ENCODE results near the gene ERGIC1. TPM values are rescaled to one million over a fixed set of nuclear protein-coding genes. Genes with fewer than 3 reads are reported as not detected.
"Not testable (repeated sequence)": the region's sequence is repeated elsewhere in the genome, so short reads cannot be mapped to it uniquely, and the experiment has no call there.

The ERGIC1 gene
- total RNA-seq, result 10 to 100 TPM; 59.5 to 63.2 TPM

- Mint-ChIP-seq H3K4me1 (peaks cover 36% of the 10 kb centered on the region), H3K4me3 (peak within 1 kb of the TSS; percentile 89), H3K9me3 (no peaks in the 10 kb centered on the region), H3K27me3 (no peaks in the 10 kb centered on the region), H3K36me3 (peaks cover 2% of the 10 kb centered on the region), H3K27ac (peak within 1 kb of the TSS; percentile 82)
- POLR2A ChIA-PET, result interaction anchor here (1.4 to 4.5 kb wide), 2 partner anchors 62 to 646 kb away, joined by 3 to 40 read pairs; partner anchors contain the start of genes DUSP1 and STK10
- peak; percentile 84 for DNase-seq
- ATAC-seq (ENCODE audit: low read depth), result peak; percentile 85
Measured at GRCh38 chr5:172833686-172834414, at the start of gene ERGIC1. Gene ERGIC1 (plus strand): TSS chr5:172834251. CDS start chr5:172834414, 163 bp downstream.

GRCh38 chr5:172785429-172786088, 48.5 kb upstream of the ERGIC1 start:
- POLR2A ChIA-PET, result no interaction called here
- H3K27ac Mint-ChIP-seq, result no peak overlapping the region
- H3K9me3 Mint-ChIP-seq, result no peaks in the 10 kb centered on the region
- H3K27me3 Mint-ChIP-seq, result no peaks in the 10 kb centered on the region
- no peak for ATAC-seq (ENCODE audit: low read depth)
- no peaks in the 10 kb centered on the region for H3K36me3 Mint-ChIP-seq
- DNase-seq, result no peak
- H3K4me1 Mint-ChIP-seq, result peaks cover 5% of the 10 kb centered on the region
- no peak overlapping the region for H3K4me3 Mint-ChIP-seq

- H3K9me3 Mint-ChIP-seq, result no peaks in the 10 kb centered on the region
- no peaks in the 10 kb centered on the region for H3K36me3 Mint-ChIP-seq
- no peak overlapping the region for H3K4me3 Mint-ChIP-seq
- H3K27me3 Mint-ChIP-seq, result no peaks in the 10 kb centered on the region
- ATAC-seq (ENCODE audit: low read depth) (no peak), DNase-seq (no peak)
- H3K27ac Mint-ChIP-seq, result no peak overlapping the region
- H3K4me1 Mint-ChIP-seq, result peaks cover 5% of the 10 kb centered on the region
- POLR2A ChIA-PET, result interaction anchor here (2.9 kb wide), 1 partner anchor 15 kb away, joined by 26 read pairs; the partner anchor contains the start of gene DUSP1
Measured at GRCh38 chr5:172786736-172787462, 47.2 kb upstream of the ERGIC1 start.

- not testable (repeated sequence) for ATAC-seq (ENCODE audit: low read depth); DNase-seq; H3K27ac Mint-ChIP-seq; H3K4me1 Mint-ChIP-seq; H3K27me3 Mint-ChIP-seq; H3K36me3 Mint-ChIP-seq; H3K4me3 Mint-ChIP-seq; H3K9me3 Mint-ChIP-seq
- POLR2A ChIA-PET, result interaction anchor here (1.0 to 2.9 kb wide), 2 partner anchors 16 to 48 kb away, joined by 3 to 26 read pairs; partner anchors contain the start of gene DUSP1
Measured at GRCh38 chr5:172787538-172787937, 46.5 kb upstream of the ERGIC1 start.

GRCh38 chr5:172788771-172789686, 45.0 kb upstream of the ERGIC1 start:
- ATAC-seq (ENCODE audit: low read depth) (peak; percentile 86), DNase-seq (peak; percentile 50)
- Mint-ChIP-seq H3K4me1 (peaks cover 5% of the 10 kb centered on the region), H3K36me3 (no peaks in the 10 kb centered on the region), H3K27me3 (no peaks in the 10 kb centered on the region), H3K9me3 (no peaks in the 10 kb centered on the region), H3K27ac (peak overlapping the region; percentile 67), H3K4me3 (no peak overlapping the region)
- POLR2A ChIA-PET, result interaction anchor here (0.5 to 2.9 kb wide), 5 partner anchors 11 to 29 kb away, joined by 3 to 26 read pairs (median 4); partner anchors contain the start of gene DUSP1

- no peaks in the 10 kb centered on the region for H3K27me3 Mint-ChIP-seq
- H3K4me3 Mint-ChIP-seq, result no peak overlapping the region
- no peaks in the 10 kb centered on the region for H3K9me3 Mint-ChIP-seq
- peaks cover 5% of the 10 kb centered on the region for H3K4me1 Mint-ChIP-seq
- H3K36me3 Mint-ChIP-seq, result no peaks in the 10 kb centered on the region
- DNase-seq (no peak), ATAC-seq (ENCODE audit: low read depth) (no peak)
- H3K27ac Mint-ChIP-seq, result no peak overlapping the region
- POLR2A ChIA-PET, result interaction anchor here (0.5 to 2.9 kb wide), 3 partner anchors 12 to 30 kb away, joined by 4 to 26 read pairs (median 13); partner anchors contain the start of gene DUSP1
Measured at GRCh38 chr5:172789687-172790495, 44.2 kb upstream of the ERGIC1 start.

- Mint-ChIP-seq H3K4me3 (no peak overlapping the region), H3K36me3 (no peaks in the 10 kb centered on the region), H3K9me3 (no peaks in the 10 kb centered on the region), H3K27me3 (no peaks in the 10 kb centered on the region), H3K4me1 (peaks cover 5% of the 10 kb centered on the region), H3K27ac (no peak overlapping the region)
- ATAC-seq (ENCODE audit: low read depth) (no peak), DNase-seq (no peak)
- POLR2A ChIA-PET, result interaction anchor here (1.0 kb wide), 1 partner anchor 194 kb away, joined by 3 read pairs; no protein-coding TSS in a partner anchor
Measured at GRCh38 chr5:172790496-172790889, 43.6 kb upstream of the ERGIC1 start.

GRCh38 chr5:172791286-172791685, 42.8 kb upstream of the ERGIC1 start:
- ATAC-seq (ENCODE audit: low read depth) (no peak), DNase-seq (no peak)
- H3K27me3 Mint-ChIP-seq, result no peaks in the 10 kb centered on the region
- H3K27ac Mint-ChIP-seq, result no peak overlapping the region
- H3K36me3 Mint-ChIP-seq, result no peaks in the 10 kb centered on the region
- H3K4me1 Mint-ChIP-seq, result peaks cover 5% of the 10 kb centered on the region
- H3K4me3 Mint-ChIP-seq, result no peak overlapping the region
- no peaks in the 10 kb centered on the region for H3K9me3 Mint-ChIP-seq
- POLR2A ChIA-PET, result interaction anchor here (1.0 to 1.4 kb wide), 2 partner anchors 19 to 193 kb away, joined by 3 to 4 read pairs; no protein-coding TSS in a partner anchor

GRCh38 chr5:172791726-172792445, 42.2 kb upstream of the ERGIC1 start:
- Mint-ChIP-seq H3K4me1 (peaks cover 5% of the 10 kb centered on the region), H3K36me3 (no peaks in the 10 kb centered on the region), H3K4me3 (no peak overlapping the region), H3K9me3 (no peaks in the 10 kb centered on the region), H3K27me3 (no peaks in the 10 kb centered on the region), H3K27ac (no peak overlapping the region)
- DNase-seq (no peak), ATAC-seq (ENCODE audit: low read depth) (no peak)
- POLR2A ChIA-PET, result interaction anchor here (1.4 kb wide), 1 partner anchor 20 kb away, joined by 4 read pairs; no protein-coding TSS in a partner anchor

GRCh38 chr5:172792701-172793570, 41.1 kb upstream of the ERGIC1 start:
- Mint-ChIP-seq H3K27me3 (no peaks in the 10 kb centered on the region), H3K36me3 (no peaks in the 10 kb centered on the region), H3K27ac (no peak overlapping the region), H3K4me3 (no peak overlapping the region), H3K9me3 (no peaks in the 10 kb centered on the region), H3K4me1 (peaks cover 7% of the 10 kb centered on the region)
- ATAC-seq (ENCODE audit: low read depth) (no peak), DNase-seq (no peak)
- POLR2A ChIA-PET, result no interaction called here

All from activated naive CD8-positive, alpha-beta T cell treated with anti-CD3 and anti-CD28 coated beads, Interleukin-2, amount 10 ng/mL, durations not matched to agents 7 days and 5 days (primary cell).